GM19328 (cell line): ENCODE results near the gene ELF3.
"Not testable (repeated sequence)": the region's sequence is repeated elsewhere in the genome, so short reads cannot be mapped to it uniquely, and the experiment has no call there.

Experiments
- ATAC-seq: cut with Tn5 transposase; IDR thresholded peaks from one replicate; pipeline ENCODE4 v1.9.1; 2021; ENCODE audit warnings: mild to moderate bottlenecking, moderate library complexity; ENCODE audit not compliant: unreplicated experiment

ELF3 gene

DNA sequence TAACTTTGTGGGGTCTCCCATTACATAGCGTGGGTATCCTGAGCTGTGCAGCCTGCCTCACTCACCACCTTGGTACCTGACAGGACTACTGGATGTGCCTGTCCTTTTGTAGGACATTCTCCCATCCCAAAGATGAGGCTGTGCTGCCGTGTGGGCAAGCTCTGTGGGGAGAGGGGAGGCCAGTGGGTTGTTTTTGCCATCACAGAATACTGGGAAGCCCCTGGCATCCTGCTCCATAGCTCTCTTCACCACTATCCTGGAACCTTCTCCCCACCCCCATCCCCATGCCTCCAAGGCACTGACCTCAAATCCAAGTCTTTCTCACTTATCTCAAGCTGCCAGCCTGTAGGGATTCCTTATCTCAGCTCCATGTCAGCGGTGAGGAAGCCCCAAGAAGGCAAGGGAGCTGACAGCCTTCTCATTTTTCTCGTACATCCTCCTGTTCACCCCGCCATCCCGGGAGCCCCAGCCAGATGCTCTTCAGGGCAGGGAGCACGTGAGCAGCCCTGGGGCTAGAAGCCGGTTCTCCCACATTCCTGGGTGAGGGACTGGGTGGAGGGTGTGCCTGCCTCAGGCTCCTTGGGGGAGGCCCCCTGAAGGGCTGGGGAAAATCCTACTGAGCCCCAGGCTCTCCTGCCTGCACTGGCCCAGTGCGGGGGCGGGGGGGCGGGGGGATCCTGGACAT, 2.4 kb upstream of the ELF3 start:
- ATAC-seq, result no peak

DNA sequence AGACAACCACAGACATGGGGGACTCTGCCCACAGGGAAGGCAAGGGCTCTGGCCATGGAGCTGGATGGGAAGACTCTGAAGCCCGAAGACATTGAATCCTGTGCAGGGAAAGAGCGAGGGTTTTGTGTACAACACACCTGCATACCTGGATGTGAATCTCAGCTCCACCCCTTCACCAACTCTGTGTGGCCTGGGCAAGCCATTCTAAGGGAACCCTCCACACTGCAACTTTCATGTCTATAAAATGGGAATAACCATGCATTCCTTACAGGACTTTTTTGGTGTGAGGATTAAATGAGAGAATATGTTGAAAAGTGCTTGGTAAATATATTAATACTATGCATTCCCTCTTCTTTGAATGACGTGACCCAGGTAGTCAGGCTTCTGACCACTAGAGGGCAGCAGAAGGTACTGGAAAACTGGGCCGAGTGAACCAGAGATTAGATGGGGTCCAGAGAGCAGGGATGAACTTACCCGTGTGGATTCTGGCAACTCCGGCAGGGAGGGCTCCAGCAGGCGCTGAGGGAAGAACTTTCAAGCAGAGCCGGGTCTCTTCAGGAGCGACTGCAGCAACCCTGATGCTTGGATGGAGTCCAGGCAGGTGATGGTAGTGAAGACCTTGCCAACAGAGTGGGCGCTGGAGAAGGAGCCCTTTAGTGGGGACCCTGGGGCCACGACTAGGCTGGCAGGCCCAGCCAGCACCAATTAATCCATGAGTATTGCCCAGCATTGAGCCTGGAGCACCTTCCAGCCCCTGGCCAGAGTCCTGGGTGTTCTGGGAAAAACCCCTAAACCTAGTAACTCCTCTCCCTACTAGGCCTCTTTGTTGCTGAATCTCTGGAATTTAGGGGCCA, 834 bp upstream of the ELF3 start:
- ATAC-seq, result no peak

GRCh38 chr1:202011994-202012393, 1.6 kb downstream of the ELF3 start:
- no peak for ATAC-seq

- no peak for ATAC-seq
Observed at GRCh38 chr1:202012544-202013478, 2.4 kb downstream of the ELF3 start.

GRCh38 chr1:202013603-202014002, 3.2 kb downstream of the ELF3 start:
- no peak for ATAC-seq

GRCh38 chr1:202014060-202014459, 3.7 kb downstream of the ELF3 start:
- no peak for ATAC-seq

DNA sequence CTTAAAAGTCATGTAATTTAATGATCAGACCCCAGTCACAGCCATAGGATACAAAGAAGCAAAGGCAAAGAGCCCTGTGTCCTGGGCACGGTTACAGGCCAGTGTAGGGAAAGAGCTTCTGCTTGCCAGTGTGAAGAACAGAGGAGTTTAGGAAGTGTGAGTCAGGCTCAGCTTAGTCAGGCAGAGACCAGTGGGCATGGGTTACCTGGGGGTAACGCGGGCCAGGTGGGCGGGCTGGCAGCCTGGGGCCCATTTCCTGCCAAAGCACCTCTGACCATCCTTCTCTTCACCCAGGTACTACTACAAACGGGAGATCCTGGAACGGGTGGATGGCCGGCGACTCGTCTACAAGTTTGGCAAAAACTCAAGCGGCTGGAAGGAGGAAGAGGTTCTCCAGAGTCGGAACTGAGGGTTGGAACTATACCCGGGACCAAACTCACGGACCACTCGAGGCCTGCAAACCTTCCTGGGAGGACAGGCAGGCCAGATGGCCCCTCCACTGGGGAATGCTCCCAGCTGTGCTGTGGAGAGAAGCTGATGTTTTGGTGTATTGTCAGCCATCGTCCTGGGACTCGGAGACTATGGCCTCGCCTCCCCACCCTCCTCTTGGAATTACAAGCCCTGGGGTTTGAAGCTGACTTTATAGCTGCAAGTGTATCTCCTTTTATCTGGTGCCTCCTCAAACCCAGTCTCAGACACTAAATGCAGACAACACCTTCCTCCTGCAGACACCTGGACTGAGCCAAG, 4.7 kb downstream of the ELF3 start:
- no peak for ATAC-seq

- no peak for ATAC-seq
Observed at GRCh38 chr1:202015662-202015937, 5.2 kb downstream of the ELF3 start.

DNA sequence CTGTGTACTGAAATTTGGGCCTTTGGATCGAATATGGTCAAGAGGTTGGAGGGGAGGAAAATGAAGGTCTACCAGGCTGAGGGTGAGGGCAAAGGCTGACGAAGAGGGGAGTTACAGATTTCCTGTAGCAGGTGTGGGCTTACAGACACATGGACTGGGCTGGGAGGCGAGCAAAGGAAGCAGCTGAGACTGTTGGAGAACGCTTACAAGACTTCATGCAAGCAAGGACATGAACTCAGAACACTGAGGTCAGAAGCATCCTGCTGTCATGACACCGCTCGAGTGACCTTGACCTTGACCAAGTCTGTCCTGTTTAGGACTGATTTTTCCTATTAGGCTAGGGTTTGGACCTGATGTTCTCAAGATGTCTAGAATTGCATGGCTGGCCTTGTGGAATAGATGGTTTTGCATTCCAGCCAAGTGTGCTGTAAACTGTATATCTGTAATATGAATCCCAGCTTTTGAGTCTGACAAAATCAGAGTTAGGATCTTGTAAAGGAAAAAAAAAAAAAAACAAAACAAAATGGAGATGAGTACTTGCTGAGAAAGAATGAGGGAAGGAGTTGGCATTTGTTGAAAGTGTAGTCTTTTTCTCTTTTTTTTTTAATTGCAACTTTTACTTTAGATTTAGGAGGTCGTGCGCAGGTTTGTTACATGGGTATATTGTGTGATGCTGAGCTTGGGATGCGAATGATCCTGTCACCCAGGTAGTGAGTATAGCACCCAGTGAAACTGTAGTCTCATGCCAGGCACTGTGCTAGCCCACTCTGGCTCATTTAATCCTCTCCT, 5.8 kb downstream of the ELF3 start:
- ATAC-seq, result no peak

GRCh38 chr1:202016811-202017748, 6.7 kb downstream of the ELF3 start:
- ATAC-seq, result no peak

GRCh38 chr1:202017749-202018467, 7.5 kb downstream of the ELF3 start:
- ATAC-seq, result no peak

DNA sequence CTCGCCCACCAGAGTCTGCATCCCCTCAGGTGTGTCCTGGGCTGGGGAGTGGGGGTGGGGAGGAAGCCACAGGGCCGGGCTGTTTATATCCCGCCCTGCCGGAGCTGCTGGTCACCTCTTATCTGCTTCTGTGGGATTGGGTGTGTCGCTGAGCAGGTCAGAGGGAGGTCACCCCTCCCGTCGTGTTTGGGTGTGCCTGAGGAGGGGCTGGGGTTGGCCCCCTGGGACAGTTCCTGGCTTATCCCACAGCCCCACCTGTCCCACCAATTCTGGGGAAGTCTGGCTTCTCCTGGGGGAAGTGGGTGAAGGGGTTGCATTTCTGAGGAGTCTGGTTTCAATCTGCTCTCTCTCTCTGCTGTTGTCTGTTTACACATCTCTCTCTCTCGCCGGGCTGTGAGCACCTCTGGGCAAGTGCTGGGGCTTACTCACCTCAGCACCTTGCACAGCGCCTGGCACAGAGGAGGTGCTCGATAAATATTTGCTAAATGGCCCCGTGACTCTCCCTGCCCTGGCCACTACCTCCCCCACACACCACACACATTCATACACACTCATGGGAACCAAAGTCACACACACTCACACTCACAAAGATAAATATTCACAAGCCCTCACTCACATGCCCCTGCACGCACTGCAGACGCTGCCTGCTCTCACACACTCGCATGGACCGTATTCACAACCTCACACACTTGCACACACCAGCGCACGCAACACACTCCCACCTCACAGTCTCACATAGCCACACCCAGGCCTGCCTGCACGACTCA, 8.3 kb downstream of the ELF3 start:
- ATAC-seq, result no peak

DNA sequence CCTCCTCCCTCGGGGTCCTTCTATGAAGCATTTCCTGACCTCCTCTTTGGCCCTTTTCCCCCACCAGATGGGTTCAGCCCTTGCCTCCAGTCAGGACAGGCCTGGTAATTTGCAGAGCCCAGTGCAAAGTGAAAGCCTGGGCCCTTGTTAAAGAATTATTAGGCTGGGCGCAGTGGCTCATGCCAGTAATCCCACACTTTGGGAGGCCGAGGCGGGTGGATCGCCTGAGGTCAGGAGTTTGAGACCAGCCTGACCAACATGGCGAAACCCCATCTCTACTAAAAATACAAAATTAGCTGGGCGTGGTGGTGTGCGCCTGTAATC, 8.8 kb downstream of the ELF3 start:
- not testable (repeated sequence) for ATAC-seq

- no peak for ATAC-seq
Observed at GRCh38 chr1:202023001-202023433, 12.6 kb downstream of the ELF3 start.

GRCh38 chr1:202029171-202029665, 18.8 kb downstream of the ELF3 start:
- no peak for ATAC-seq

- ATAC-seq, result no peak
Observed at GRCh38 chr1:202029727-202030126, 19.3 kb downstream of the ELF3 start.

GRCh38 chr1:202031796-202032195, 21.4 kb downstream of the ELF3 start:
- no peak for ATAC-seq
